NCI-H2227 (cell line): ENCODE results near the gene KRTAP5-2.
"Not testable (repeated sequence)": the region's sequence is repeated elsewhere in the genome, so short reads cannot be mapped to it uniquely, and the experiment has no call there.

ENCODE experiments used
- DNase-seq: peaks from one replicate; lab custom pipeline; 2025; ENCODE audit not compliant: unreplicated experiment; lab: John Stamatoyannopoulos, UW

Gene KRTAP5-2, protein sequence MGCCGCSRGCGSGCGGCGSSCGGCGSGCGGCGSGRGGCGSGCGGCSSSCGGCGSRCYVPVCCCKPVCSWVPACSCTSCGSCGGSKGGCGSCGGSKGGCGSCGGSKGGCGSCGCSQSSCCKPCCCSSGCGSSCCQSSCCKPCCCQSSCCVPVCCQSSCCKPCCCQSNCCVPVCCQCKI

DNA sequence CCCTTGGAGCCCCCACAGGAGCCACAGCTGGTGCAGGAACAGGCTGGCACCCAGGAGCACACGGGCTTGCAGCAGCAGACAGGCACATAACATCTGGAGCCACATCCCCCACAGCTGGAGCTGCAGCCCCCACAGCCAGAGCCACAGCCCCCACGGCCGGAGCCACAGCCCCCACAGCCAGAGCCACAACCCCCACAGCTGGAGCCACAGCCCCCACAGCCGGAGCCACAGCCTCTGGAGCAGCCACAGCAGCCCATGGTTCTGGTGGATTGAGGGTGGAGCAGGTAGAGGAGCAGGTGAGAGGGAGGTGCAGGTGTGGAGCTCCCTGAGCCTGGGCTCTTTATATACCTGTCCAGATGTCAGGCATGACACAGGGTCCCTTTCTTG lies at the start of gene KRTAP5-2:
Gene KRTAP5-2 (minus strand): TSS at position 301 of the 387 bp plus-strand sequence. CDS start 44 bp downstream, at position 257.
- no peak for DNase-seq

DNA sequence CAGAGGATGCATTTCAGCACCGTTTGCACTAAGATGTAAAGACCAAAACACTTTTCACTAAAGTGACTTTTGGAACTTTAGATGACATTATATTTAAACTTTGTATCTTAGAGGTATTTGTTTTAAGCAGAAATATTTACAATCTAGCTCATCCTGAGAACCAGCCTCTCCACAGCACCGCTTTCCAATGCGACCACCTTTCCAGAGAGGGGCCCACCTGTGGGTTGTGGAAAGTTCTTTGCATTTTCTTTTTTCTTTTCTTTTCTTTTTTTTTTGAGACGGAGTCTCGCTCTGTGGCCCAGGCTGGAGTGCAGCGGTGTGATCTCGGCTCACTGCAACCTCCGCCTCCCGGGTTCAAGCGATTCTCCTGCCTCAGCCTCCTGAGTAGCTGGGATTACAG lies 48.4 kb upstream of the KRTAP5-2 start:
- not testable (repeated sequence) for DNase-seq

DNA sequence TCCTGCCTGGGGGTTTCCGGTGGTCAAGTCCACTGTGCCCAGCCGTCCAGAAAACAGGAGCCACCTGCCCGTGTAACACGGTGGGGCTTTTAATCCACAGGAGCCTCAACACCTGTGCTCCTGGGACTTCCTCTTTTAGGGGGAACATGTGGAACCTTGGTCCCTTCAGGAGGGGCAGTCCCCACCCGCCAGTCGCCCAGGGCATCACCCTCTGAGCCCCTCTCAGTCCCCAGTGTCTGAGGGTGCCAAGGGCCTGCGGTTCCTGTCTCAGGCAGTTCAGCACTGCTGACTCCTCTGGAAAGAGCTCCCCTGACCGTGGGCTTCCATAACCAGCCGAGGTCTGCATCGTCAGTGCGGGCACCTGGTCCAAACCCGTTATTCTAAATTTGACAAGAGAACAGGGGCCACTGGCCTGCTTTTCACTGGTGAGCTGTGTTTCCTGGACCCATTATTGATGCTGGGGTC lies 47.3 kb upstream of the KRTAP5-2 start:
- no peak for DNase-seq

DNA sequence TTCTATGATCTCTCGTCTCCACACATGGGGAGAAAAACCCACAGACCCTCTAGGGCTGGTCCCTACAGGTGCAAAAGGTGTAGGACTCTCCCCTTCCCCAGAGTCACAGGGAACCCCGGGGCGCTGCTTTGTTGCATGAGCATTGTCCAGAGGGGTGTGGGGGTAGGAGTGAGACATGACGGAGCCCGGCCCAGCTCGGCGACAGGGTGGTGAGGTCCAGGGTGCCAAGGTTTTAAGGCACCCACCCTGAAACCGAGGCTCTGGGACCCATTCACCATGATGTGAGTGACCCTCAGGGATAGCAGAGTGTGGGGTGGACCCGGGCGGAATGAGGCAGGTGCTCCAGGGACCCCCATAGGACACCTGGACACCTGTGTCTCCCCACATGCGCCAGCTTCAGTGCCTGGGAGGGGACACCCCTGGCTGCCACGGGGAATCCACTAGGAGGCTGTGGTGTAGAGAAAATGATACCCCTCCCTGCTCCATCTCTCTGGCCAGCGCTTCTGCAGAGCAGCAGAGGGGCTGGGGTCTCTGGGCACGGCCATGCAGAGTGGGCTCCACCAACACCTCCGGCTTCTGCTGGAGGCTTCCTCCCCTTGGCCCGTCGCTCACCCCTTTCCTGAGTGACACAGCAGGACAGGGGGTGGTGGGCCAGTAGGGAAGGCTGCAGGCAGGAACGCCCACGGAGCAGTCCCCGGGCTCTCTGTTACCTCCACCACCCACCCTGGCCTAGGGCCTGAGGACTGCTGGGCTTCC lies 46.7 kb upstream of the KRTAP5-2 start:
- DNase-seq = no peak

DNA sequence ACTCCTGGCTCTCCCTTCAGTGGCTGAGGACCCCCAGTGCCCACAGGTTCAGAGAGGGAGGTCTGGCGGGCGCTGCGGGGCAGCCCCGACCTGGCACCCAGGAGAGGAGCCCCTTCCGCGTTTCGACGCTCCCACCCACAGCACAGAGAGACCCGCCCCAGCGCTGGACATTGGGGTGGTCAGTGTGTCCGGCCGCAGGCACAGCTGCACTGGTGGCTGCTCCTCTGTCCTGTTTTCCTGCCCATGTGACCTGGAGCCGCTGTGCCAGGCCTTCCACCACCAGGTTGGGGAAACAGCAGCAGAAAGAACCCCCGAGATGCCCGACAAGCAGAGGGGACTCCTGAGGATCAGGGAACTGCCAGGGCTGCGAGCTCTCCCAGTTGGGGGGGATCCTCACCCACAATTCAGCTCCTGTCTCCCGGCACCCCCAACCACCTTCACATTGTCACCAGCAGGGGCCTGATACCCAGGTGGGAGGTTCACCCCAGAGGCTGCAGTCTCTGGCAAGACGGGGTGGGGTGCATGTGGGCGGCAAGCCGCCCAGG lies 45.1 kb upstream of the KRTAP5-2 start:
- no peak for DNase-seq

DNA sequence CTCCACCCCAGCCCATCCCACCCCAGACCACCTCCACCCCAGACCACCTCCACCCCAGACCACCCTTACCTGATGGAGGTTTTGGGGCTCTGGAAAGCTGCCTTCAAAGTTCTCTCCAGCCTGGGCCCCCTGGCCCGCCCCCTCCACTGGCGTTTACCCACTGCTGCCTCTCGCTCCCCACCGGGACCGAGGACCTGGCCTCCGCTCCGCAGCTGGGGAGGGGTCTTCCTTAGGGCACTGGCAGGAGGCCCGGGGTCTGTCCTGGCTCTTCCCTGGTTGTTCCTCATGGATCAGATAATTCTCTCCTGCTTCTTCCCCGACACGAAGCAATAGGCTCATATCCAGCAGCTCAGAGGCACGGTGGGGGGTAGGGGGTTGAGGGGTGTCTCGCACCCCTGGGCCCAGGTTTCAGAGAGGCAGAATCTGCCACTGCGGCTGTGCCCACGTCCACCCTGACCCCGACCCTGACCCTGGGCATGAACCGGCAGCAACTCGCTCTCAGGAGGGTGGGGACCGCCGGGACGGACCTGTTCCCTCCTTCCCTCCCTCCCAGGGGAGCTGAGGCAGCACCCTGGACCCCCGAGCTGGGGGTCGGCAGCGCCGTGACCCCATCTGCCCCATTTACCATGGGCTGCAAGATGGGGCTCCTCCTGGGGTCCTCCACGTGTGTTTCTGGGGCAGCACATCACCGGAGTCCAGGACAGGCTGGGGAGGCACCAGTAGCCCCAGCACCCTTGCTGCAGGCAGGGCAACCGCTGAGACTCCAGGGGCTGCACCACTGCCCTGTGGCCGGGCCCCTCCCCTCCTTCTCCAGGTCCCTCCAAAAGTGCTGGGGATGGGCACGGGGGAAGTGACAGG lies 44.4 kb upstream of the KRTAP5-2 start:
- no peak for DNase-seq

DNA sequence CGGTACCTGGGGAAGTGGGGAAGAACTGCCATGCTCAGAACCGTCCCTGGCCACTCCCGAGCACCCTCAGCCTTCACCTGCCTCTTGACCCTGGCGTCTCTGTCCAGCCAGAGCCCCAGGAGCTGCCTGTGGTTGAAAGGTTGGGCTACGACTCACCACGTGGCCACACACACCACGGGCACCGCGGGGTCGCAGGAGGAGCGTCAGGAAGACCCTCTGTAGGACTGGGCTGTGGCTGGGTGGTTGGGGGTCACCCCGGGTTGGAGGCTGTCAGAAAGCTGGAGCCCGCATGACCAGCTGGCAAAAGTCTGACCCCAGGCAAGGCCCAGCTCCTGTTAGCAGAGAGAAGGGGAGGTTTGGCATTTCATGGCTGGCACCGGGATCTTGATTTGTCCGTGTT lies 43.0 kb upstream of the KRTAP5-2 start:
- no peak for DNase-seq

DNA sequence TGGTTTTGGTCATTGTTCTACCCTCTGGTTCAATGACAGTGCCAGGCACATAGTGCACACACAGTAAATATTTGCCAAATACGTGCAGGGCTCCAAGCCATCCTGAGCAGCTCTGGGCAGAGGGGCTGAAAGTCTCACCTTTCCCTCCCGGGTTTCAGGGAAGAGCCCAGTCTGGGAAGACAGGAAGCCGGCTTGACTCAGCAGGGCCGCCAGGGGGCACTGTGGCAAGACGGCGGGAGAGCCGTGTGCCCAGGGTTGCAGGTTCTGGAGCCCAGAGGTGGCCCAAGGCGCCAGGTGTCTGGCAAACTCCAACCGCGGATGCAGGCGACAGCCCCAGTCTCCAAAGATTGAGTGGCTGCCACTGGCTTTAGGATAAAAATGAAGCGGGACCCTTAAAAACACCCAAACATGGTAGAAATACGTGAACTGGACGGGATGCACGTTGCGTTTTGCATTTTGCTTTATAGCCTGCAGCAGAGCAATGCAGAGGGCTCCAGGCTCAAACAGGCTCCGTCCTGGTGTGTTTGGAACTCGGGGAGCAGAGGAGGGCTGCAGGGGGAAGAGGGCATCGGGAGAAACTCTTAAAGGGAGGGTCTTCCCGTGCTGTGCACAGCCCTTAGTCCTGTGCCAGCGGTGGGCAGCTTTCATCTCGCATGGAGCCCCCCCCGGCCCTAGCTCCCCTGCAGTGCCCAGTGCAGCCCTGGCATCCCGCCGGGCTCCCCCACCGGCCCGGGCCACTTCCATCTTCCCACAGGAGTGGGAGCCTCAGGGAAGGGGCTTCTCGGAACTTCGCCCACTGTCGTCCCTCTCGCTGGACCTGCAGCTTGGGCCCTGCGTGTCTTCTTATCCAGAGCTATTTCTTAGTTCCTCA lies 42.2 kb upstream of the KRTAP5-2 start:
- peak; percentile 44 for DNase-seq

DNA sequence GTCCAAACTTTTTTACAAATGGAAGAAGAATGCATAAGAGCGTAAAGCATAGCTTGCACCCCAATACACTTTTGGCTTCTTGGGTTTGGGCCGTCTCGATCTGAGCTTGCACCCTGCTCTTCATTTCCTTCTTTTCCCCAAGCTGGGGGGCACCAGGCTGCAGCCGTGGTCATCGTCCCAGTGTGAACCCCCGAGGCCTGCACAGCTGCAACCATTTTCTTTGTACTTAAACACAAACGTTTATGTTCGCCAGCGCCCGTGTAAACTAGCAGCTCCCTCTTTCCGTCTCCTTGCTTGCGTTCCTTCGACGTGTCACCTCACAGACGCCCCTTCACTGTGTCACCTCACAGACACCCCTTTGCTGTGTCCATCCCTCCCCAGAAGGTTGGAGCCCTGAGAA lies 41.6 kb upstream of the KRTAP5-2 start:
- no peak for DNase-seq

DNA sequence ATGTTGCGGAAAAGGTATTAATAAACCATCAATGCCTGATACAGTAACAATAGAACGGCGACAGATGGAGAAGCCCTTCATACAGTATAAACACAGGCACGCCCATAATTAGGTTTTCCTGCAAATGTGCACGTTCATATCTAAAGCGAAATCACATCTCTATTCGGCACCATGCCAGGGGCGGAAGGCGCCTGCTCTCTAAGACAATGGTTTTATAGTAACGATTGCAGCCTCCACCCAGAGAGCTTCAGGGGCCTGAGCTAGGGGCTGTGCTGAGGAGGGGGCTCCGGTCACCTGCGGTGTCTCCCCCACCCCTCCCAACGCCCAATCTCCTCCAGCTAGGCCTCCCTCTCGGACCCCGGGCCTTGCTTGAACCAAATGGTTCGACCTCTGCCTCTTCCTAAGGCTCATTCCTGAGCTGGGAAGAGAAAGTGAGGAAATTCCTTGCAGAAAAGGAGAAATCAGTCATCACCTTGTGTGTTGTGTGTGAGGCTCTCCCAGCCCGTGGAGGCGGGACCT lies 41.1 kb upstream of the KRTAP5-2 start:
- peak; percentile 80 for DNase-seq

DNA sequence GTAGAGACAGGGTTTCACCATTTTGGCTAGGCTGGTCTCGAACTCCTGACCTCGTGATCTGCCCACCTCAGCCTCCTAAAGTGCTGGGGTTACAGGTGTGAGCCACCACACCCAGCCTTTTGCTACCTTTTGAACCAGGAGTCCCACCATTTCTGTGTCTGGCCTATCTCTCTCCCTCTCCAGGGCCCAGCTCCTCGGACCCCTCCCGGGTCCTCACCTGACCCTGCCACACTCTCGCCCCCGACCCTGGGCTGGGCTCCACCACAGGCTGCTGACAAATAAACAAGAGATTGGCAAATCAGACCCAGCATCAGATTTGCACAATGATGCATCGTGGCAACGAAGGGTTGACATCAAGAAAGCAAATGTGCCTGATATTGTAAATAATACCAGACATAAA lies 40.2 kb upstream of the KRTAP5-2 start:
- DNase-seq = no peak

DNA sequence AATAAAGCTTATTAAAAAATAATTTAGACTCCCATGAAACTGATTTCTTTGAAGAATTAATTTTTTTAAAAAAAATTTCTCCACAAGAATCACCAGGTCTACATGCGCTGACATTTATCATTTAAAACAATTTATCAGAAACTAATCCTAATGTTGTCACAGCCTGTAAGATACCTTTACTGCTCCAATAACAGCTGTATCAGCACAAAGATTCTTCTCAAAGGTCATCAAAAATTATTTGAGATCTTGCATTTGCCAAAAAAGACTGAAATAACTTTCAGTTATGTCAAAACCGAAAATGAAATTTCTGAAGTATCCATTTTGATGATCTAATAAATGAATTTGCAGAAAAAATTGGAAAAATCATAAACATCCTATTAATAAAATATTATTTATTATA lies 39.5 kb upstream of the KRTAP5-2 start:
- no peak for DNase-seq

DNA sequence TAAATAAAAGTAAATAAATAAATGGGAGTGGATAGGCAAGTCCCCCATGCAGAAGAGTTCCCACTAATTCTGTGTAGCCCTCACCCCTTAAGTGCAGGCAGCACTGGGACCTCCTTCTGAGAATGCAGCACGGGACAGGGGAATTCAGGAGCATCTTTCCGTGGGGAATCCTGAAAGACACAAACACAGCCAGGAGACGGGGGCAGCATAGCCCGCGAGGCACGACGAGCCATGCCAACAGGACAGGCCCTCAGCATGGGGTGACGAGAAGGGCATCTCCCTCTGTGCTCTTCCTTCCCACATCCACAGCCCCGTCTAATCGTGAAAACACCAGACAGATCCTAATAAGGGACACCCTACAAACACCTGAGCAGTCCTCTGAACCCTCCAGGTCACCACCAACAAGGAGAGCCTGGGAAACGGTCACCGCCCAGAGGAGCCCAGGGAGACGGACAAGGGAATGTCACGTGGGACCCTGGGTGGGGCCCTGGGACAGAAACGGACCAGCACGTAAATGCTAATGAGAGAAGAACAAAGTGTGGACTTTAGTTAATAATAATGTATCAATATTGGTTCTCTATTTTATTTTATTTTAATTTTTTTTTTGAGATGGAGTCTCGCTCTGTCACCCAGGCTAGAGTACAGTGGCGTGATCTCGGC lies 38.3 kb upstream of the KRTAP5-2 start:
- DNase-seq = no peak

DNA sequence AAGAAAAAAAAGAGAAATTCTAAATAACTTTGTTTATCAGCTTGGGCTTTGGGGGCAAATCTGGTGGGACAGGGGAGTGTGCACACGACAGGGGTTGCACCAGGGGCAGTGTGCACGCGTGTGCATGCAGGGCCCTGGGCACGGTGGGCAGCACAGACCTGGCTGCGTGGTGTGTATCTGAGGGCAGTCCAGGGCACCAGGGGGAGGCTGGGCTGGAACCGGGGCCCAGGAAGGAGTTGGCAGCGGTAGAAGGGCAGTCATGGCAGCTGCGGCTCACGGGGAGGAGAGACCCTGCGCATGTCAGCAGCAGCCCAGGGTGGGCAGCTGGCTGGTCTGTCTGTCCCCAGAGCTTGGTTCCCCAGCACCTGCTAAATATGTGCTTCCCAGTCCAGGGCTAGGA lies 35.8 kb upstream of the KRTAP5-2 start:
- DNase-seq = no peak

DNA sequence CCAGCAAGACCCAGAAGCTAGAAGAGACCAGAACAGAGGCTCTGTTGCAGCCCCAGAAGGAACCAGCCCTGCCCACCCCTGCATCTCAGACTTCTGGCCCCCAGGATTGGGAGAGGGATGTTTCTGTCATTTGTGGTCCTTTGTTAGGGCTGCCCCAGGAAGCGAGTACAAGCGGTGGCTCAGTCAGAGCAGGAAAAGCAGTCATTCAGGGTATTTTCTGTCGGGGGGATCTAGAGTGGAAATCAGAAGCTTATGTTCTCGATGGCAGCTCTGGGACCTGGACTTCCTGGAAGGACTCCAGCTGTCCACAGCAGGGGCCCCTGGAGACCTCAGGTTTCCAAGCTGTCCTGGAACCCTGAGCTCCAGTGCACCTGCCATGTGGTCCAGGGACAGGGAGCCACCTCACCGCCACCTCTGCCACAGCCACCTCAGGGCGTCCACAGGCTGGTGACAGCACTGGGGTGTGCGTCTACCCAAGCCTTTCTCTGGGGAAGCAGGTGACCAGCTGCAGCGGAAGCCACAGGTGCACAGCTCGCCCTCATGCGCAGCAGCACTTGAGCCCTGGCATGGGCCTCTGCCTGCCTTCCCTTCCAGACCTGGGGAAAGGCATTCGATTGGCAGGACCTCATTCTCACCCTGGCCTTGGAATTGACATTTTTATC lies 34.1 kb upstream of the KRTAP5-2 start:
- DNase-seq = no peak

DNA sequence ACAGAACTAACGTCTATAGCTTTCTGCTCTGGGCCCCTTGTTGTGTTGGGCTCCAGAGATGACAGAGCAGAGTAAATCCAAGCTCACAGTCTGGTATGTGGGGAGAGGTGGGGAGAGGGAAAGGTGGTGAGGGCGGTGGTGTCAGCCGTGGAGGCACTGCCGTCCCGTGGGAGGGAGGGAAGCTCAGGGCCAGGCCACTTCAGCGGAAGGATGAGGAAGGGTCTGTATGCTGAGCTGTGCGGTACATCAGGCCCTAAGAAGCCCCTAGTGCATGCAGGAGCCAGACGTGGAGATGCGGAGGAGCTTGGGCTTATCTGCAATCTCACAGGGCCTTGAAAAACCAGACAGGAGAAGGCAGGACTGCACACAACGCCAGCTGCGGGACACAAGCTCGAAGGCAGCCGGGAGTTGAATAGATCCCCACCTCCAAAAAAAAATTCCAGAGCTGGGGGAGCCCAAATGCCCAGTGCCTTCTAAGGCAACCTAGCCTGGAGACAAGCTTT lies 33.0 kb upstream of the KRTAP5-2 start:
- DNase-seq = no peak

DNA sequence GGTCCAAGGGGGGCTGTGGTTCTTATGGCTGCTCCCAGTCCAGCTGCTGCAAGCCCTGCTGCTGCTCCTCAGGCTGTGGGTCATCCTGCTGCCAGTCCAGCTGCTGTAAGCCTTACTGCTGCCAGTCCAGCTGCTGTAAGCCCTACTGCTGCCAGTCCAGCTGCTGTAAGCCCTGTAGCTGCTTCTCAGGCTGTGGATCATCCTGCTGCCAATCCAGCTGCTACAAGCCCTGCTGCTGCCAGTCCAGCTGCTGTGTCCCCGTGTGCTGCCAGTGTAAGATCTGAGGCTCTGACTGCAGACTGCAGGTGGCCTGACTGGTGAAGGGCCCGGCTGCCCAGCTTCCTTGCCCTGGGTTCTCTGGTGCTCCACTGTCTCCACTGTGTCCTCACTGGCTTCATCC lies 32.2 kb upstream of the KRTAP5-2 start:
- no peak for DNase-seq

DNA sequence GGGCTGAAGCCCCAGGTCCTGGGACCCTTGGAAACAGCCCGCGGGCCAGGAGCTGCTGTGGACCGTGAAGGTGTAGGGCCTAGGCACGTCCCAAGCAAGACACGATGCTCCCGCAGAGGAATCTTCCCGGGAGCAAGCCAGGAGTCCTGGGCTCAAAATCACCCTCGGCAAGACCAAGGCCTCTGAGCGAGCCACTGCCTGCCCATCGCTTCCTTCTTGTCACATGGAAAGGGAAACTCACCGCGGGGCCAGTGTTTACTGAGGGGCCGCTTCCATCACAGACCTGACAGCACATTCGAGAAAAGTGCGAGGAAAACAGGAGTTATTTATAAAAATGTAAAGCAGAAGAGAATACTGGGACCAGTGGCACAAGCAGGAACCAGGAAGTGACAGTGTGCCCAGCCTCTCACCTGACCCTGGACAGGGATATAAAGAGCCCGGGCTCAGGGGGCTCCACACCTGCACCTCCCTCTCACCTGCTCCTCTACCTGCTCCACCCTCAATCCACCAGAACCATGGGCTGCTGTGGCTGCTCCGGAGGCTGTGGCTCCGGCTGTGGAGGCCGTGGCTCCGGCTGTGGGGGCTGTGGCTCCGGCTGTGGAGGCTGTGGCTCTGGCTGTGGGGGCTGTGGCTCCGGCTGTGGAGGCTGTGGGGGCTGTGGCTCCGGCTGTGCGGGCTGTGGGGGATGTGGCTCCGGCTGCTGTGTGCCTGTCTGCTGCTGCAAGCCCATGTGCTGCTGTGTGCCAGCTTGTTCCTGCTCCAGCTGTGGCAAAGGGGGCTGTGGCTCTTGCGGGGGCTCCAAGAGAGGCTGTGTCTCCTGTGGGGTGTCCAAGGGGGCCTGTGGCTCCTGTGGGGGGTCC lies 31.5 kb upstream of the KRTAP5-2 start, which contains the start of gene KRTAP5-5:
Gene KRTAP5-5 (plus strand): TSS at position 450 of the 860 bp plus-strand sequence. CDS start 66 bp downstream, at position 516.
- DNase-seq = no peak
